Psoas muscle (tissue), 8 donors: ENCODE measurements around the gene DSTN. TPM values are rescaled to one million over a fixed set of nuclear protein-coding genes. Genes with fewer than 3 reads are reported as not detected.
A peak's percentile ranks its signal among the peaks of the same experiment; 100 is the strongest.

Source experiments
- ATAC-seq, 4 donors: fragments of 200-7000 bp; cut with Tn5 transposase; one replicate each; pipeline ENCODE4 v1.9.1; 2020; ENCODE audit warnings: moderate library complexity in 3 of 4, mild to moderate bottlenecking in 2 of 4
- DNase-seq, 2 donors: peaks; one replicate each; pipeline ENCODE4 v3.0.0-alpha.2; 2020
- H3K27ac ChIP-seq: fragments of 200-600 bp; one replicate; pipeline ENCODE4 v1.8.0; 2022
- H3K27me3 ChIP-seq, 3 donors: fragments of 200-600 bp in 1 of 3; one replicate each; pipeline versions ENCODE4 v1.6.1 to v1.8.0; 2013 to 2022; ENCODE audit warnings: low read length in 2 of 3, mild to moderate bottlenecking in 2 of 3, moderate library complexity in 1 of 3; ENCODE audit not compliant: insufficient read depth in 3 of 3
- H3K36me3 ChIP-seq, 2 donors: fragments of 200-600 bp in 1 of 2; one replicate each; pipeline versions ENCODE4 v1.6.1 to v1.8.0; 2013 to 2022; ENCODE audit warnings: low read depth in 1 of 2, mild to moderate bottlenecking in 1 of 2, moderate library complexity in 1 of 2; ENCODE audit not compliant: insufficient read depth in 1 of 2
- H3K4me1 ChIP-seq: fragments of 200-600 bp; one replicate; pipeline ENCODE4 v1.8.0; 2022
- H3K4me3 ChIP-seq: fragments of 200-600 bp; one replicate; pipeline ENCODE4 v1.8.0; 2022; ENCODE audit warnings: mild to moderate bottlenecking
- H3K9me3 ChIP-seq: fragments of 200-600 bp; one replicate; pipeline ENCODE4 v1.8.0; 2022
- CTCF ChIP-seq: fragments of 200-600 bp; IDR thresholded peaks from one replicate; pipeline ENCODE4 v1.8.0; 2022; ENCODE audit warnings: antibody characterized with exemption
- WGBS, 3 donors: extraction: QIAGEN DNeasy Blood & Tissue Kit; methylation state at CpG; one replicate each; pipeline versions ENCODE4 v1.1.6 to v1.1.7; 2013; 5-methylcytosine and 5-hydroxymethylcytosine counted together
- intact Hi-C, 2 donors: fragments of 100-400 bp; cut with DNase I; formaldehyde crosslinking; loops; one replicate each; pipeline versions ENCODE4 v1.11.0 to v1.14.2; 2022
- polyA plus RNA-seq, 3 donors: library from polyadenylated mRNA; stranded (reverse); fragments of 200-250 nt; gene quantifications; one replicate each; pipeline ENCODE4 v1.2.3, GENCODE V29; 2013
- total RNA-seq, 4 donors: library from RNA; stranded (reverse); fragmentation: NEBNext Ultra II Directional in 2 of 4; extraction: Animal tissue kit (Norgen Biotek cat#: 25700) in 2 of 4; gene quantifications; one replicate each; pipeline versions ENCODE4 v1.2.1 to v1.2.4, GENCODE V29; 2021 to 2023
- donor health status: healthy with polysubstance abuse.
- donor health status: DM: no; HTN: no; CAD: no; lungs with moderate emphysema.
- donor health status: Bipolar disorder and iron deficiency.
- donor health status: healthy.
- donor health status: DM: yes; HTN: yes; CAD: no.
- donor health status: DM: no; HTN: no; CAD: no.
- donor health status: DM: no; HTN: no; CAD: no.
- donor health status: DM: yes; HTN: yes; CAD: no.

Gene DSTN
- total and polyA plus RNA-seq, 7 donors: 45.6 to 202 (median 82.3) TPM

- peaks cover 0 to 24% of the 10 kb centered on the region in 2 donors for H3K36me3 ChIP-seq
- H3K27ac ChIP-seq: peak overlapping the region; percentile 23
- no peak for ATAC-seq
Observed at GRCh38 chr20:17613328-17614175, 43.7 kb downstream of the DSTN start.

GRCh38 chr20:17614176-17614811, 44.4 kb downstream of the DSTN start:
- H3K36me3 ChIP-seq: peaks cover 0 to 28% of the 10 kb centered on the region in 2 donors

More at GRCh38 chr20:17613328-17614175, 43.7 kb downstream of the DSTN start:
- DNase-seq: peak in 1 of 2 donors; percentile 43
- Histone ChIP-seq H3K4me3 (no peak overlapping the region), H3K4me1 (peaks cover 6% of the 10 kb centered on the region), H3K9me3 (no peaks in the 10 kb centered on the region), H3K27me3 (no peaks in the 10 kb centered on the region)
- WGBS, 3 donors: 83 to 86% (median 85%) methylated on average over 40 of the region's 40 CpGs
- TF ChIP-seq CTCF: no peak
- intact Hi-C loops: no loop called here

DNA sequence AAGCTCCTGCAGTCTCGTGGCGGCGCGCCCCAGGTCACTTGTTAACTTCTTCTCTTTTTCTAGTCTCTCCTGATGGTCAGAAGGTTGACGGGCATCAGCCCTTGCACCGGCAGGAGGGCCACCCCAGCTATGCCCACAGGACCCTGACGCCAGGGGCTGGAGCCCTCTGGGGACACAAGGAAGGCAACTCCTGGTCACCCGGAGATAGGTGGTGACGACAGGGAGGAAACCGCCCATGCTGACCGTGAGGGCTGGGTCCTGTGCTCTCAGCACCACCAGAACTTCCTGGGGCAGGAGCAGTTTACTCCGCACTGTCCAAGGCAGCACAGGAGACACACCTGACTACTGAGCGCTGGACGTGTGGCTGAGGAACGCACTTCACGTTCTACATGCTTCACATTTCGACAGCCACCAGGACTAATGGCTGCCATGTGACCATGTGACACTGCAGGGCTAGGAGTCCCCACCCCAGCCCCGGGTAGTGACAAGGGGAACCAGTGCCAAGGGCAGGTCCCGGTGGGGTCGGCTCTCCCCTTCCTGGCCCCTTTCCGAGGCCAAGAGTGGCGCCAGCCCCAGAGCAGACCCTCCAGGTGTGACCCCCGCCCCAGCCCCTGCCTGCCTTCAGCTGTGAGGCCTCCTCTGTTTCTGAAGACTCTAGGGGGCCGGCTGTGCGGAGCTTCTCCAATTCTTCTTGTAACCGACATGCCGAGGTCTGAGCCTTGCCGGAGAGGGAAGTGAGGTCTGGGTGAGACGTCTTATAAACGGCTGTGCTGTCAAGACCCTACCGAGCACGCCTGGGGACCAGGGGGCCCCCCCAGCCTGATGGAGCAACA, 45.2 kb downstream of the DSTN start:
- Histone ChIP-seq H3K27ac (peak overlapping the region; percentile 23), H3K4me1 (peaks cover 6% of the 10 kb centered on the region), H3K36me3 (peaks cover 0 to 35% of the 10 kb centered on the region in 2 donors), H3K27me3 (no peaks in the 10 kb centered on the region), H3K9me3 (no peaks in the 10 kb centered on the region), H3K4me3 (no peak overlapping the region)
- ATAC-seq (peak in 1 of 4 donors; percentile 2), DNase-seq (peak in 1 of 2 donors; percentile 60)
- WGBS, 3 donors: 54 to 63% (median 57%) methylated on average over 31 to 32 of the region's 32 CpGs
- intact Hi-C loops: no loop called here
- TF ChIP-seq CTCF: no peak

More at GRCh38 chr20:17614176-17614811, 44.4 kb downstream of the DSTN start:
- no peak overlapping the region for H3K4me3 ChIP-seq
- DNase-seq: peak; percentile 86 to 91
- H3K27me3 ChIP-seq: no peaks in the 10 kb centered on the region
- H3K27ac ChIP-seq: peak overlapping the region; percentile 23
- peak in 2 of 4 donors; percentile 30 to 46 for ATAC-seq
- no peaks in the 10 kb centered on the region for H3K9me3 ChIP-seq
- no peak for TF ChIP-seq CTCF
- peaks cover 6% of the 10 kb centered on the region for H3K4me1 ChIP-seq
- 34 to 51% (median 46%) methylated on average over 15 to 20 of the region's 20 CpGs for WGBS, 3 donors
- intact Hi-C loops: no loop called here

DNA sequence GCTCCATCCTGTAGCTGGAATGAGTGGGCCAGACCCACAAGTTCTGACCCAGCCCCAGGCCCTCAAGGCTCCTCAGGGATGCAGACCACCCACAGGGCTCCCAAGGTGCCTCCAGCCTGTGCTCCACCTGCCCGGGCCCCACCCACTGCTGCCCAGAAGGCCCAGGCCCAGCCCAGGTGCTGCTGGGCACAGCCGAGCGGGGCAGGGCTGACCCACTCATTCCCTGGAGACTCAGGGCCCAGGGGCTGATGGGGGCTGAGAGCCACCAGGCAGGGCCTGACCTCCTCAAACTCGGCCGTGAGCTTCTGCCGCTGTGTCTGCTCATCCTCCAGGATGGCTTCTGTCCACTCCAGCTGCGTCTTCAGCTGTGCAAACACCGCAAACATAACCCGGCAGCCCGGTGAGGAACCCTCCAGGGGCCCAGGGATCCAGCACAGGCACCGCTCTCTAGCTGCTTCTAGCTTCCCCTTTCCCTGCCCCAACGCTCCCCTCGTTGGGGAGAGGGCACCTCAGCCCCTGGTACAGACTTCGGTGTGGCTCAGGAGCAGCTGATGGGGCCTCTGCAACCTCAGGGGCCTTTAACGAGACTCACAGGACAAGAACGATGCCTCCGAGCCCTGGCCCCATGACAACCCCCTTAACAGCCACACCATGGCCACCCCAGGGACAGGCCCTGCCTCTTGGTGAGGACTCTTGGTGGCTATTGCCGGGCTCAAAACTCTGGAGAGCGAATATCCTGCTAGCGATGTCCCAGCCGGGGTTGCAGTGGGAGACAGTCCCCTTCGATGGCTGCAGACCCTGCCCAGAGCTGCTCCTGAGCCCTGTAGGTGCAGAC, 46.0 kb downstream of the DSTN start:
- DNase-seq: peak in 1 of 2 donors; percentile 53
- no peak overlapping the region for H3K27ac ChIP-seq
- WGBS, 3 donors: 65 to 70% (median 67%) methylated on average over 21 to 22 of the region's 22 CpGs
- H3K4me1 ChIP-seq: peaks cover 6% of the 10 kb centered on the region
- H3K36me3 ChIP-seq: peaks cover 0 to 43% of the 10 kb centered on the region in 2 donors
- H3K4me3 ChIP-seq: no peak overlapping the region
- no peak for ATAC-seq
- no peaks in the 10 kb centered on the region for H3K9me3 ChIP-seq
- intact Hi-C loops: loop anchor here (2.0 kb wide), 1 partner anchor 111 kb away; no protein-coding TSS in a partner anchor
- no peaks in the 10 kb centered on the region for H3K27me3 ChIP-seq
- TF ChIP-seq CTCF: no peak
